SU-DHL-6 (cell line): ENCODE measurements around the gene PDZD2.

Source experiments
- EZH2phosphoT487 ChIP-seq: fragments of 200-600 bp; sonication (generic), shearing (Covaris generic); conservative IDR thresholded peaks from 2 replicates; pipeline ENCODE4 v1.6.1; 2018; ENCODE audit warnings: mild to moderate bottlenecking, antibody characterized with exemption, low read length, moderate library complexity, mixed read lengths
- TF ChIP-seq, protein P1 (sequence below): fragments of 200-600 bp; sonication (generic); IDR thresholded peaks from one replicate; pipeline ENCODE4 v1.5.1; 2017; ENCODE audit warnings: antibody characterized with exemption, mild to moderate bottlenecking, low read length, moderate library complexity; ENCODE audit not compliant: insufficient read depth, poor library complexity, severe bottlenecking

- TF ChIP-seq, protein P1, sequence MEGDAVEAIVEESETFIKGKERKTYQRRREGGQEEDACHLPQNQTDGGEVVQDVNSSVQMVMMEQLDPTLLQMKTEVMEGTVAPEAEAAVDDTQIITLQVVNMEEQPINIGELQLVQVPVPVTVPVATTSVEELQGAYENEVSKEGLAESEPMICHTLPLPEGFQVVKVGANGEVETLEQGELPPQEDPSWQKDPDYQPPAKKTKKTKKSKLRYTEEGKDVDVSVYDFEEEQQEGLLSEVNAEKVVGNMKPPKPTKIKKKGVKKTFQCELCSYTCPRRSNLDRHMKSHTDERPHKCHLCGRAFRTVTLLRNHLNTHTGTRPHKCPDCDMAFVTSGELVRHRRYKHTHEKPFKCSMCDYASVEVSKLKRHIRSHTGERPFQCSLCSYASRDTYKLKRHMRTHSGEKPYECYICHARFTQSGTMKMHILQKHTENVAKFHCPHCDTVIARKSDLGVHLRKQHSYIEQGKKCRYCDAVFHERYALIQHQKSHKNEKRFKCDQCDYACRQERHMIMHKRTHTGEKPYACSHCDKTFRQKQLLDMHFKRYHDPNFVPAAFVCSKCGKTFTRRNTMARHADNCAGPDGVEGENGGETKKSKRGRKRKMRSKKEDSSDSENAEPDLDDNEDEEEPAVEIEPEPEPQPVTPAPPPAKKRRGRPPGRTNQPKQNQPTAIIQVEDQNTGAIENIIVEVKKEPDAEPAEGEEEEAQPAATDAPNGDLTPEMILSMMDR: no peak
- TF ChIP-seq EZH2phosphoT487: no peak
Observed at GRCh38 chr5:31888564-31888963, 249.6 kb downstream of the PDZD2 start.
